SW 1271 (cell line): ENCODE measurements around the gene CNOT1.
A peak's percentile ranks its signal among the peaks of the same experiment; 100 is the strongest.
"Not testable (repeated sequence)": the region's sequence is repeated elsewhere in the genome, so short reads cannot be mapped to it uniquely, and the experiment has no call there.

Experiments
- DNase-seq, 2 experiments: peaks; one replicate each; lab custom pipeline; 2025; lab: John Stamatoyannopoulos, UW

CNOT1 gene

DNA sequence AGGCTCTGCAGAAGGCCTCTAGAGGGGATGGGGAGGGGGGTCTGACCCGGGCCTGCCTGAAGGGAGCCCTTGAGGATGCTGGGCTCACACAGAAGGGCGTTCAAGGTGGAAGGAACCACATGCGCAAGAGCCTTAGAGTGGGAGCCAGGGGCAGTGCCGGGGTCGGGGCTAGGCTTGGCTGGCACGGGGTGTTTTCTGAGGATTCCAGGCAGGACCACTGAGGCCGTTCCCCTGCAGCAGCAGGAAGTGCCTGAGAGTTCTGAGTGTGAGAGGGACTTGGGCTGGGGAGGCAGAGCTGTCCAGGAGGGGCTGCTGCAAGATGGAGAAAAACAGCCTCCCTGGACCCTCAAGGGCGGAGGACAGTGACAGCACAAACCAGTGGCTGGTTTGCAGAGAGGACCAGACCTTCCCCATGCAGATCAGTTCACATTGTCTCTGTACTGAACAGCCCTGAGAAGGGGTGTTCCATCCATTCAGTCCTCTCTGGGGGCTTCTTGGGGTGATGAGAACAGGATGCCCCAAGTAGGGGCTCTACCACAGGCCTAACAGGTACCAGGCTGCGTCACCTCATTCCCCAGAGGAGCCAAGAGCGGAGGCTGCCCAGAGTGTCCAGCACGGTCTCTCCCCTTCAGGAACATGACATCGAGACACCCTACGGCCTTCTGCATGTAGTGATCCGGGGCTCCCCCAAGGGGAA is 126.3 kb downstream of the CNOT1 start:
- no peak for DNase-seq

DNA sequence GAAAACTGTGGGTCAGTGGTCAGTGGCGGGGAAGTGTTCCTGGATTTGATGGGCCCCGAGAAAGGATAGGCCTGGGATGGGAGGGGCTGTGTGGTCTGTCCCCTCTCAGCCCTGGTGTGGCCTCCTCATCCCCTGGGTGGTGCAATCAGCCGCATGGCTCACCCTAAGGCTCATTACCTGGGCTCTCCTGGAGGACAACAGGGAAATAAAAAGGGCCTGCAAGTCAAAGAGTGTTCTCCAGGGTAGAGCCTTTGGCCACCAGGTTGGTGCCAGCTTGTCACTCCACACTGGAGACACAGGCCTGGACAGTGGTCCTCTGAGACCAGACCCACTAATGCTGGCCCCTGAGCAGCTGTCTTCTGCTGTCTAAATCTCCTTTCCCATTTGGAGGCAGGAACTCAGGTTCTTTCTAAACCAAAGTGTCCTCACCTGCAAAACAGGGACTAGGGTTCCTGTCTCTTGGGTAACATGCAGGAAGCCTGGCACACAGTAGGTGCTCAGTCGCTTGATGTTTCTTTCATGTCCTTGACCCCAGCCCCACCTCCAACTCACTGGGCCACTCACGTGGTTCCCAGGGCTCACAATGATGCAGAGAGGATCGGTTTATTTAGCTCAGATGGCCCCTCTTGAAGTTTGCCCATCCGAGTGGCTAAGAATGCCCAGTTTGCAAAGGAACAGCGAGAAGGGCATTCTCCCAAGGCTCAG is 127.3 kb downstream of the CNOT1 start:
- DNase-seq: no peak

DNA sequence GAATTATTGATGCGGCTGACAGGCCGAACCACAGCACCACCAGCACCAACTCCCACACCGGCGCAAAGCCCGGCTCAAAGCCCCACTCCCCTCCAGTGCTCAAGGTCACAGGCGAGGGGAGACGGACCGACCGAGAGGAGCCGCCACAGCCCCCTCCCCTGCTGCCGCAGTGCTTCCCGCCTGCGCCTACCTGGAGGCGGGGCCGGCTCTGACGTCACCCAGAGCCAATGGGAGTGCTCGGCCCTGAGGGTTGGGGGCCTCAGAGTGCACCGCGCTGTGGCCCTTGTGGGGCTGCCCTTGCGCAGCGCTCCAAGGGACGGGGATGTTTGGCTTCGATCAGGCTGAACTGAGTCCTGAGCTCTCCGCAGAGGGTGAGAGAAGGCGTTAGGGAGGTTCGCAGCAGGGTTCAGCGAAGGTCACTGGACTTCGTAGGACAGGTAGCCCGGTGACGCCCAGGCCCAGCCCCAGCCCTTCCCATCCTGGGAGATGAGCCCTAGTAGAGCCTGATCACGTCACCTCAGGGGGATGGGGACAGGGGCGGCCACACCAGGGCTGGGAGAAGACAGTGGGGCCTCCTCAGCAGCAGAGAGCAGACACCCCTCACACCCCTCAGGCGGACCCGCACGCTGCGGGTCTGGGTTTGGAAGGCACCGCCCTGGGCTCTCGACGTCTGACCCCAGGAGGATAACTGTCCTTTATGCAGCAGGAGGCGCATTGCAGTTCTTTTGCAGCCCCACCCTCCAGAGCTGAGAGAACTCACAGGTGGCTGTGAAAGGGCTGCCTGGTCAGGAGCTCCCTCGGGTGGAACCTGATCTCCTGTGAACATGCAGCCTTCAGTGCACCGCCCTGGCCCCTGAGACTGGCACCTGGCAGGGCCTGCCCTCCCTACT is 128.1 kb downstream of the CNOT1 start:
- no peak for DNase-seq

GRCh38 chr16:58500430-58501241 is 129.0 kb downstream of the CNOT1 start:
- DNase-seq: no peak

DNA sequence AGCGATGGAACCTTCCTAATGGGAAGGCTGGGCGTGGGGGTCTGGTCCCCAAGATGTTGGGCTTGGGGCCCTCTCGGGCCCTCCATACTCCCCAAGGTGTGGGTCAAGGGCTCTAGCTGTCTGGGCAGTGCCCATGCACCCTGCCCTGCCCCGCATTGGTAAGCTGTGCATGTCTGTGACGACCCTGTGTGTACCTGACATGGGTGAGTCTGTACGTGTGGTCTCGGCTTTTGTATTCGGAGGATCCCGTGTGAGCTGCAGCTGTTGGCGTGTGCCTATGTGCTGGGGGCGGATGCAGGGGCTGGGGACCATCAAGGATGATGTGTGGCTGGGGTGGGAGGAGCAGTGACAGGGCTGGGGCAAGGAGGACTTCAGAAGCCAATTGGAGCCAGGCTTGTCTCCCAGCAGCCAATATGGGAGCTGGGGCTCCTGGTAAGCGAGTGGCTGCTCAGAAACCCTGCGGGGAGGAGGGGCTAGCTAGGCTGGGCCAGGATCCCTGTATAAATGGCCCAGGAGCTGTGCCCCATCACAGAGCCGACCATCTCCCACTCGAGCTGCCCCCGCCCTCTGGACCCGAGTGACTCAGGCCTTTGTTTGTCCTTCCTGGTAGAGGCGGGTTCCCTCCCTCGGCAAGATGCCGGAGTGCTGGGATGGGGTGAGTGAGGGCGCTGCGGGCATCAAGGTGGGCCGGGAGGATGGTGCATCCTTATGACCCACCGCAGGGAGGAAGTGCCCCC is 129.8 kb downstream of the CNOT1 start, which contains the start of gene NDRG4:
Gene NDRG4 (plus strand): TSS at position 529 of the 737 bp plus-strand sequence. CDS start 106 bp downstream, at position 635.
- peak in 1 of 2 experiments; percentile 7 for DNase-seq

DNA sequence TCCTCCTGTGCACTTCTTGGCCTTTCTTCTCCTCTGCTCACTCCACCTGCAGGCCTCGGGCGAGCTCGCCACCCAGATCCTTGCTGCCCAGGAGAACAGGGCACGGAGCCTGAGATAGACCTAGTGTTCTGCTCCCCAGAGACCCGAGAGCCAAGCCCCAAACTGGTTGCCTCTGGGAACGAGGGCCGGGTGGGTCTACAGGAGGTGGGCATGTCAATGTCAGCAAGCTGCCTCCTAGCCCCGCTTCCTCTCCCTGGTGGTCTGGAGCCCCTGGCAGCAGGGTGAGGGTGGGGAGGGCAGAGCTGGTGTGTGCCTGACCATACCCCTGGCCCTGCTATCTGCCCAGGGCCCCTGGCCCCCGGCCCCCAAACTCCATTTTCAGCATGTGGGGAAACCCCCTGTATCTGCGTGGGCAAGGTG is 130.5 kb downstream of the CNOT1 start:
- DNase-seq: no peak

DNA sequence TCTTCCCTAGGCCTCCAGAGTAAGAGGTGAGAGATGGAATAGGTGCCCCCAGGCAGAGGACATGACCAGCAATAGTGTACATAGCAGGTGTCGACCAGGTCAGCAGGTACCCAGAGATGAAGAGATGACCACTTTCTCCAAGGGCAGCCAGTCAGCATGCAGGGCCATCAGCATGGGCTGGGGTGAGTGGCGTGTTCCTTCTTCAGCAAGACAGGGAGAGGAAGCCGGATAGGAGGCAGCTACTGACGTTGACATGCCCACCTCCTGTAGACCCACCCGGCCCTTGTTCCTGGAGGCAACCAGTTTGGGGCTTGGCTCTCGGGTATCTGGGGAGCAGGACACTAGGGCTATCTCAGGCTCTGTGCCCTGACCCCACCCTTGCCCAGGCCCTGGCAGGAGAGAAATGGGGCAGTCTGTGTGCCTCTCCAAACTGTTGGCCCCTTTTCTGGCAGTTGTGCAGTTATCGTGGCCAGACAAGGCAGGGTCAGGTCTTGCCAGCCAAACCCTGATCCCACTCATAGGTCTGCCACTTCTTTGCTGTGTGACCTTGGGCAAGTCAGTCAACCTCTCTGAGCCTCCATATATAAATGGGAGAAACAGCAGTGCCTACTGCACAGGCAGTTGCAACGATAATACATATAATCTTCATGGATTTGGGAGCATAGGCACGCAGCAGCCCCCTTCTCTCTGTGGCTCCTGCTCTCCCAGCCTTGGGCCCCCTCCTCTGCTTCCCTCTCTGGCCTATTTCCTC is 131.1 kb downstream of the CNOT1 start:
- no peak for DNase-seq

DNA sequence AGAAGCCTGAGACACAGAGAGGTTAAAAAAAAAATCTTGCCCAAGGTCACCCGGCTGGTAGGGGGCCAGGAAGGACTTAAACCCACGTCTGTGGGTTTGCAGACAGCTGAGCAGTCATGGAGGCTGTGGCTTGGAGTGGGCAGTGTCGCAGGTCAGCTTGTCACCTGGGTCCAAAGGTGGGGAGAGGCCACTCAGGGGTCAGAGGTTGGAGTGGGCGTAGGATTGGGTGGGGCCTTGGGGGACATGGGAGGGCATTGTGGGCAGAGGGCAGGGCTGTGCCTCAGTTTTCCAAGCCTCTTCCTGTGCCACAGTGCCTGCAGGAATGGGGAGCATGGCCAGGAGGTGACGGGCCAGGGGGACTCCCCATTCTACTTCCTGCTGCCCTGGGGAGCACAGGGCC is 131.7 kb downstream of the CNOT1 start:
- no peak for DNase-seq

DNA sequence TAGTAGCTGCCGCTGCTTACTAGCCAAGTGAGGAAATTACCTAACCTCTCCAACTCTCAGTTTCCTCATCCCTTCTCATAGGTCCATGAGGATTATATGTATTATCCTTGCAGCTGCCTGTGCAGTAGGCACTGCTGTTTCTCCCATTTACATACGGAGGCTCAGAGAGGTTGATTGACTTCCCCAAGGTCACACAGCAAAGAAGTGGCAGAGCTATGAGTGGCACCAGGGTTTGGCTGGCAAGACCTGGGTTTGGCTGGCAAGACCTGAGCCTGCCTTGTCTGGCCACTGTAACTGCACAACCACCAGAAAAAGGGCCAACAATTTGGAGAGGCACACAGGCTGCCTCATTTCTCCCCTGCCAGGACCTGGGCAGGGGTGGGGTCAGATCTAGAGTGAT is 132.2 kb downstream of the CNOT1 start:
- DNase-seq: no peak

DNA sequence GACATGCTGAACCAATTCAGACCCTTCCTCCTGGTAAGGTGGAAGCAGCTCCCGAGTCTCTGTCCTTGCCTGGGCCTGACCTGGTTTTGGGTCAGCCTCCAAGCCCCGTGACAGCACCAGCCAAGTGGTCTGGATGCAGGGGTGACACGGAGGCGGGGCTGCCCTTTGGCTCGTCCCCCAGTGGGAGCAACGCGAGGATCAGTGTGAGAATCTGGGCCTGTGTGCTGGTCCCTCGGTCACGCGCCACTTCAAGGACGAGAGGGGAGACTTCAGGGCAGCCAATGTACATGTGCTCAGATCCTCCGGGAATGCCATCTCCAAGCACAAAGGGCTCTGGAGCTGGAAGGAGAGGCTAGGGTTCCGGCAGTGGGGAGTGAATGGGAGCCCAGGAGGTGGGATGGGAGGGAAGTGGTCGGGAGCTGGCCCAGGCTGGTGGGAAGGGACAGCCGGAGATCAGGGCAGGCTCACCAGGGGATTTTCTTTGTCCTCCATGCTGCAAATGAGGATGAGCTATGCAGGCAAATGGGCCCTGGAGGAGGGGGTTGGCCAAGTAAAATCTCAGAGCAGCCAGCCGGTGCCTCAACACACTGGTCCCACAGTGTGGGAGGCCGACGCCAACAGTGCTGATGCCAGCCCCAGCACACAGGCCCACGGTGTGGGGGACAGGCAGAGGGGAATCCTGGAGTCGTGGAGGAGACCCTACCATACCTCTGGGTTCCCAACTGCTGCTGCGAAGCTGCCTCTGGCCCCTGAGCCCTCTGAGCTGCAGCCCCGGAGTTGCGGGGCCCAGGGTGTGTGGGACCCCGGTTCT is 133.9 kb downstream of the CNOT1 start:
- DNase-seq: no peak

GRCh38 chr16:58494981-58495520 is 134.6 kb downstream of the CNOT1 start:
- DNase-seq: peak; percentile 63 to 84

- no peak for DNase-seq
Measured at GRCh38 chr16:58493756-58494431, 135.7 kb downstream of the CNOT1 start.

DNA sequence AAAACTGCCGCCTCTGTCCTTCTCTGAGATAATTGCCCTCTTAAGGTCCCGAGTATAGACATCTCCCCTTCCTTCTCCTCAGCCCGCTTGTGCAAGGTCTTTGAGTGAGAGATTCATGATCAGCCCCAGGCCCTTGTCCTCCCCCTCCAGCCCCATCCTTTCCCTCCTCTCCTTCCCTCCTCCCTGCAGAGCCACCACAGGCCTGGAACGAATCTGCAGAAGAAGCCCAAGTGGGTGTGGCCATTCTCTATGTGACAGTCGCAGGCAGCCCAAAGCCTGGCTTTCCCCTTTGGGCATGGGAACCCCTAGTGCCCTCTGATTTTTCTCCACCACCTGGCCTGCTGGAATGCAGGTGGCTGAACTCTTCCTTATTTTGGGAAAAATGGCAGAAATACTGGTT is 136.9 kb downstream of the CNOT1 start:
- DNase-seq: no peak

GRCh38 chr16:58492066-58492465 is 137.6 kb downstream of the CNOT1 start:
- no peak for DNase-seq

DNA sequence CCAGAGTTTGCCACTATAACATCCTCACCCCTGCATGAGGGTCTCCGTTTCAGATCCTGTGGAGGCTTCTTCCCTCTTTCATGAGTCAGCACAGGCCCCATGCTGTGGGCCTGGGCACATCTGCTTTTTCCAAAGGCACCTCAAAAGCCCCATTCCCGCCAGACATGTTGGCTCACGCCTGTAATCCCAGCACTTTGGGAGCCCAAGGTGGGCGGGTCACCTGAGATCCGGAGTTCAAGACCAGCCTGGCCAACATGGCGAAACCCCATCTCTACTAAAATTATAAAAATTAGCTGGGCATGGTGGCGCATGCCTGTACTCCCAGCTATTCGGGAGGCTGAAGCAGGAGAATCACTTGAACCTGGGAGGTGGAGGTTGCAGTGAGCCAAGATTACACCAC is 139.1 kb downstream of the CNOT1 start:
- not testable (repeated sequence) for DNase-seq

GRCh38 chr16:58490065-58490464 is 139.6 kb downstream of the CNOT1 start:
- no peak for DNase-seq

DNA sequence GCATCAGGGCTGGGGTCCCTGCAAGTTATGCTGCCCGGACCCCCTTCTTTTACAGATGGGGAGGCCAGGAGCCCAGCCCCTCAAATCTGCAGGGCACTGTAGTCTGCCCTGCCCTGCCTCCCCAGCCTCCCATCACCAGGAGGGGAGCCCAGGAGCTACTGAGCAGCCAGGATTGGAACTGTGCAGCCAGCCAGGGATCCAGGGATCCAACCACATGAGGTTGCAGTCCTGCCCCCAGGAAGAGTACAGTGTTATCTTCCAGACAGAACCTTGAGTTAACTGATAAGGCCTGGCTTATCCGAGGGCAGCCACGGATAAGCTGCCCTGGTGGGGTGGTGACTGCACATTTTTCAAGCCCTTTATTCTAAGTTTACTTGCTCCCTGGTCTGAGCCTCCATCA is 141.1 kb downstream of the CNOT1 start:
- no peak for DNase-seq

DNA sequence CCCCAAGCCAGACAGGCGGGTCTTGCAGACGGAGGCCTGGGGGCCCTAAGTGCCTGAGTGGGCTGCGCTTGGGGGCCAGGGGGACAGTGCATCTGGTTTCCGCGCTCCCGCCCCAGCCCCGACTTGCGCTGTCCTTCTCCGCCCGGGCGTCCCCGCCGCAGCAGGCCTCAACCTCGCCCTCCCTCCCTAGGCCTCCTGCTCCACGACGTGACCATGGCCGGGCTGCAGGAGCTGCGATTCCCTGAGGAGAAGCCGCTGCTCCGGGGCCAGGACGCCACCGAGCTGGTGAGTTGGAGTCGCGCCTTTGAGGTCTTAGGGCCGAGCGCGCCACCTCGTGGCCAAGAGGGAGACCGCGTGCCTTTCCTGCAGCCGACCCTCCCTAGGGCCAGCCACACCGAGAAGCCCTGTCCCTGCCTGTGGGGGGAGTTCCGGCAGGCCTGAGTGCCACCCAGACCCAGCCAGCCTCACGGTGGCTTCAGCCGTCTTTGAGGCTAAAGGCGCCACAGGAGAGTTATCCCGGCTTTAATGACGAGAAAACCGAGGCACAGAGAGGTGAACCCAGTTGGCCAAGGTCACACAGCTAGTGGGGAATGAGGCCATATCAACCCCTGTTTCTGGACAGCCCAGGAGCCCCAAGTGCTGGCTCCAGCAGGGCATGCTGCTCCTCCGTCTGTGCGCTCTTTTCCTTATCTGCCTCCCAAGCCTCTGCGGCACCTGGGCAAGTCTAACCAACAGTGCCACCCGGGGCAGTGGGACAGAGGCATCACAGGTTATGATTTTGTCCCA is 141.9 kb downstream of the CNOT1 start:
- peak in 1 of 2 experiments; percentile 42 for DNase-seq
